Measurements from ENCODE around the gene UGT2A1. TPM values are rescaled to one million over a fixed set of nuclear protein-coding genes. Genes with fewer than 3 reads are reported as not detected.

UGT2A1 gene
- total and polyA plus RNA-seq, 2 donors (not counting 1 experiment from before 2014, with no cell fraction given), result not detected

DNA sequence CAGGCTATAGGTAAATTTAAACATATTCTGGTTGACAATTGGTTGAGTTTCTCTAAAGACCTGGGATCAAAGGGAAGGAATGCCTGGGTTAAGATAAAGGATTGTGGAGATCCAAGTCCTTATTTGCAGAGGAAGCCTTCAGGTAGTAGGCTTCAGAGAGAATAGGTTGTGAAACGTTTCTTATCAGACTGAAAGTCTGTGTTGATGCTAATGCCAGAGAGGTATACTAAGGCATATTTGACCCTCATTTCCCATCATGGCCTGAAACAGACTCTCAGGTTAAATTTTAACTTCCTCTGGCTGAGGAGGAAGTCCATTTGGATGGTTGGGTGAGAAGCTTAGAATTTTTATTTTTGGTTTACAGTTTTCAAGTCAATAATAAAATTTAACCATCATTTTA is 61.7 kb downstream of the UGT2A1 start:
- H3K27ac ChIP-seq (ENCODE audit: insufficient read depth, low read length), result no peak overlapping the region
- no peak for DNase-seq (ENCODE audit: low read depth in 2 of 2)
- H3K9me3 ChIP-seq (ENCODE audit: control insufficient read depth, insufficient read depth, low read depth, low read length), result no peaks in the 10 kb centered on the region
- no peak overlapping the region for H3K4me3 ChIP-seq (replicated peaks in 1 of 4; ENCODE audit: control extremely low read depth in 1 of 4, insufficient read depth in 1 of 4, low read depth in 3 of 4, low read length in 4 of 4)
- H3K4me2 ChIP-seq (ENCODE audit: extremely low read depth, insufficient read depth, low read length), result no peak overlapping the region
- H3K79me2 ChIP-seq (ENCODE audit: control insufficient read depth, insufficient read depth, low read length), result no peaks in the 10 kb centered on the region
- no peaks in the 10 kb centered on the region for H4K20me1 ChIP-seq (ENCODE audit: control insufficient read depth, extremely low read depth, insufficient read depth, low read length)
- H2AFZ ChIP-seq (ENCODE audit: low read length), result no peak overlapping the region
- TF ChIP-seq EZH2 (IDR thresholded peaks at IDR 0.05; ENCODE audit: low read length, missing control alignments), result no peak
- TF ChIP-seq, protein P1, sequence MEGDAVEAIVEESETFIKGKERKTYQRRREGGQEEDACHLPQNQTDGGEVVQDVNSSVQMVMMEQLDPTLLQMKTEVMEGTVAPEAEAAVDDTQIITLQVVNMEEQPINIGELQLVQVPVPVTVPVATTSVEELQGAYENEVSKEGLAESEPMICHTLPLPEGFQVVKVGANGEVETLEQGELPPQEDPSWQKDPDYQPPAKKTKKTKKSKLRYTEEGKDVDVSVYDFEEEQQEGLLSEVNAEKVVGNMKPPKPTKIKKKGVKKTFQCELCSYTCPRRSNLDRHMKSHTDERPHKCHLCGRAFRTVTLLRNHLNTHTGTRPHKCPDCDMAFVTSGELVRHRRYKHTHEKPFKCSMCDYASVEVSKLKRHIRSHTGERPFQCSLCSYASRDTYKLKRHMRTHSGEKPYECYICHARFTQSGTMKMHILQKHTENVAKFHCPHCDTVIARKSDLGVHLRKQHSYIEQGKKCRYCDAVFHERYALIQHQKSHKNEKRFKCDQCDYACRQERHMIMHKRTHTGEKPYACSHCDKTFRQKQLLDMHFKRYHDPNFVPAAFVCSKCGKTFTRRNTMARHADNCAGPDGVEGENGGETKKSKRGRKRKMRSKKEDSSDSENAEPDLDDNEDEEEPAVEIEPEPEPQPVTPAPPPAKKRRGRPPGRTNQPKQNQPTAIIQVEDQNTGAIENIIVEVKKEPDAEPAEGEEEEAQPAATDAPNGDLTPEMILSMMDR (conservative IDR thresholded peaks at IDR 0.05 in 1 of 2, IDR thresholded peaks at IDR 0.05 in 1 of 2; ENCODE audit: low read depth in 1 of 2, low read length in 2 of 2), result no peak
- H3K4me1 ChIP-seq (ENCODE audit: control insufficient read depth, extremely low read depth, insufficient read depth, low read length), result no peaks in the 10 kb centered on the region
- no peak overlapping the region for H3K9ac ChIP-seq (ENCODE audit: insufficient read depth, low read length)
- no peaks in the 10 kb centered on the region for H3K36me3 ChIP-seq (ENCODE audit: control insufficient read depth, insufficient read depth, low read length)
- H3K27me3 ChIP-seq (ENCODE audit: control insufficient read depth, insufficient read depth, low read length), result no peaks in the 10 kb centered on the region

DNA sequence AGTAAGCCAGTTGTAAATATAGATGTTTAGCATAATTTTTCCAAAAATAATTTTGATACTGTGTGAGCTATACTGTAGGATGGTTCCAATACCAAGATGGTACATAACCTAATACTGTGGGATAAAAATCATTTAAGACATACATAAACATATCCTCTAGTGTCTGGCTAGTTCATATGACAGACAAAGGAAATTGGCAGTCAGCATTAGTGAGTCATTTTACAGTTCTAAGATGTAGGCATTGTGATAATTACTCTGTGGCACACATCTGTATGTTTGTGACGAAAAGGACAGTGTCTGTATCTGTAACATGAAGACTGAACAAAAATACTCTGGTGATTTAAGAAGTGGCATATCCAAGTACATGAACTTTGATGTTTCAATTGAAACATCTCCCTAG is 63.2 kb downstream of the UGT2A1 start:
- Histone ChIP-seq H3K36me3 (ENCODE audit: control insufficient read depth, insufficient read depth, low read length) (no peaks in the 10 kb centered on the region), H3K27ac (ENCODE audit: insufficient read depth, low read length) (no peak overlapping the region), H3K4me2 (ENCODE audit: extremely low read depth, insufficient read depth, low read length) (no peak overlapping the region), H2AFZ (ENCODE audit: low read length) (no peak overlapping the region), H3K9ac (ENCODE audit: insufficient read depth, low read length) (no peak overlapping the region), H3K79me2 (ENCODE audit: control insufficient read depth, insufficient read depth, low read length) (no peaks in the 10 kb centered on the region), H4K20me1 (ENCODE audit: control insufficient read depth, extremely low read depth, insufficient read depth, low read length) (no peaks in the 10 kb centered on the region), H3K4me3 (replicated peaks in 1 of 4; ENCODE audit: control extremely low read depth in 1 of 4, insufficient read depth in 1 of 4, low read depth in 3 of 4, low read length in 4 of 4) (no peak overlapping the region), H3K4me1 (ENCODE audit: control insufficient read depth, extremely low read depth, insufficient read depth, low read length) (no peaks in the 10 kb centered on the region), H3K27me3 (ENCODE audit: control insufficient read depth, insufficient read depth, low read length) (no peaks in the 10 kb centered on the region), H3K9me3 (ENCODE audit: control insufficient read depth, insufficient read depth, low read depth, low read length) (no peaks in the 10 kb centered on the region)
- peak in 1 of 2 donors; percentile 6 for DNase-seq (ENCODE audit: low read depth in 2 of 2)
- TF ChIP-seq, protein P1 (conservative IDR thresholded peaks at IDR 0.05 in 1 of 2, IDR thresholded peaks at IDR 0.05 in 1 of 2; ENCODE audit: low read depth in 1 of 2, low read length in 2 of 2), result no peak
- no peak for TF ChIP-seq EZH2 (IDR thresholded peaks at IDR 0.05; ENCODE audit: low read length, missing control alignments)

DNA sequence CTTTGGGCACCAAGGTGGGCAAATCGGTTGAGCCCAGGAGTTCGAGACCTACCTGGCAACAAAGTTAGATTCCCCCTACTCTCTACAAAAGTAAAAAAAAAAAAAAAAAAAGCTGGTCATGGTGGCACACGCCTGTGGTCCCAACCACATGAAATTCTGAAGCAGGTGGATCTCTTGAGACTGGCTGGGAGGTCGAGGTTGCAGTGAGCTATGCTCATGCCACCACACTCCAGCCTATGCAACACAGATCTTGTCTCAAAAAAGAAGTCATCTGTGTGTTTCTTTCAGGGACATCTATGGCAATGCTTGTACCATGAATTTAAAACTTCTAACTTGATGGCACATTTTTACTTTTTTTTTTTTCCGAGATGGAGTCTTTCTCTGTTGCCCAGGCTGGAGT is 68.9 kb downstream of the UGT2A1 start:
- H3K79me2 ChIP-seq (ENCODE audit: control insufficient read depth, insufficient read depth, low read length), result no peaks in the 10 kb centered on the region
- no peak overlapping the region for H3K4me3 ChIP-seq (replicated peaks in 1 of 4; ENCODE audit: control extremely low read depth in 1 of 4, insufficient read depth in 1 of 4, low read depth in 3 of 4, low read length in 4 of 4)
- H3K27me3 ChIP-seq (ENCODE audit: control insufficient read depth, insufficient read depth, low read length), result no peaks in the 10 kb centered on the region
- H3K4me1 ChIP-seq (ENCODE audit: control insufficient read depth, extremely low read depth, insufficient read depth, low read length), result no peaks in the 10 kb centered on the region
- H3K9me3 ChIP-seq (ENCODE audit: control insufficient read depth, insufficient read depth, low read depth, low read length), result no peaks in the 10 kb centered on the region
- H3K36me3 ChIP-seq (ENCODE audit: control insufficient read depth, insufficient read depth, low read length), result no peaks in the 10 kb centered on the region
- TF ChIP-seq, protein P1 (conservative IDR thresholded peaks at IDR 0.05 in 1 of 2, IDR thresholded peaks at IDR 0.05 in 1 of 2; ENCODE audit: low read depth in 1 of 2, low read length in 2 of 2), result no peak
- no peak for TF ChIP-seq EZH2 (IDR thresholded peaks at IDR 0.05; ENCODE audit: low read length, missing control alignments)
- H3K27ac ChIP-seq (ENCODE audit: insufficient read depth, low read length), result no peak overlapping the region
- H2AFZ ChIP-seq (ENCODE audit: low read length), result no peak overlapping the region
- DNase-seq (ENCODE audit: low read depth in 2 of 2), result no peak
- no peaks in the 10 kb centered on the region for H4K20me1 ChIP-seq (ENCODE audit: control insufficient read depth, extremely low read depth, insufficient read depth, low read length)
- H3K9ac ChIP-seq (ENCODE audit: insufficient read depth, low read length), result no peak overlapping the region
- no peak overlapping the region for H3K4me2 ChIP-seq (ENCODE audit: extremely low read depth, insufficient read depth, low read length)
